Peyer's patch (tissue), 4 donors: Measurements from ENCODE around the gene BSG.

Source experiments
- POLR2A ChIP-seq, 2 donors: fragments of 450-650 bp; IDR thresholded peaks; one replicate each; pipeline ENCODE4 v1.5.1; 2017; ENCODE audit warnings: antibody characterized with exemption in 2 of 2, mild to moderate bottlenecking in 2 of 2, moderate library complexity in 2 of 2
- TF ChIP-seq, protein P1 (sequence below), 6 experiments: fragments of 450-650 bp in 4 of 6; fragments of 200-600 bp in 2 of 6; sonication (generic) in 1 of 6; IDR thresholded peaks; one replicate each; pipeline ENCODE4 v1.5.1; 2017 to 2019; ENCODE audit warnings: antibody characterized with exemption in 6 of 6, mild to moderate bottlenecking in 3 of 6, moderate library complexity in 1 of 6

DNA sequence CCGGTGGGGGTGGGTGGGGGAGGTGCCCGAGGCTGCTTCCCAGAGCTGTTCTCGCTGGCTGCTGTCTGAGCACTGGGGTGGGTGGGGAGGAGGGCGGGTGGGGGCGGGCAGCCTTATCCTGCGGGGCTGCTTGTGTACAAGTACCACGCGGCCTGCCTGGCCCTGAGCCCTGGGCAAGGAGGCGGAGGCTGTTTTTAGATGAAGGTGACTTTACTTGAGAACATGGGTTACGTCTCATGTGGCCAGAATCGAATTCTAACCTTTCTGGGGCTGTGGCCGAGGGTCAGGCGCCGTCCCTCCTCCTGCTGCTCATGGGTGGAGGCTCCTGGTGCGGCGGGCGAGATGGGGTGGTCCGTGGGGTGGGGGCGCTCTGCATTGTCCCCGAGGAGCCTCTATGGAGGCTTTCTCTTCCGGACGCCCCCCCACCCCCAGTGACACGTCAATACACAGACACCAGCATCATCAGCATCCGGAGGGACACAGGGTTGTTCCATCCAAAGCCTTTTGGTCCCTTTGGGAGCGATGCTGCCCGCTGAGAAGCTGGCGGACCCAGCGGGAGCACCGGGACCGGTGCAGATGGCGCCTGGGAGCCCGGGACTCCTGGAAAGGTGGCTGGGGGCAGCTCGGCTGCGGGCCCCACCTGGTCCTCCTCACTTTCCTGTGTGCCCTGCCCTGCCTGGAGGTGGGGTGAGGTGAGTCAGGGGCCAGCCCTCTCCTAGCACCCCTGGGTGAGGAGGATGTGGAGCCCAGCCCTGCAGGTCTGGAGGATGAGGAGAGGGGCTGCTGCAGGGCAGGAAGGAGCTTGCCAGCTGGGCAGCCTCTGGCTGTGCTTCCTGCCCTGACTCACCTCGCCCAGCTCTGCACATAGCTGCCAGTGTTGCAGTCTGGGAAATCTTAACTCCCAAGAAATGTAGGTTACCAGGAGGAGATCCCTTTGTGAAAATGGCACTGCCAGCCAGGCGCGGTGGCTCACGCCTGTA, 3.4 kb downstream of the BSG start:
- TF ChIP-seq POLR2A (IDR thresholded peaks at IDR 0.05), result no peak
- TF ChIP-seq, protein P1, sequence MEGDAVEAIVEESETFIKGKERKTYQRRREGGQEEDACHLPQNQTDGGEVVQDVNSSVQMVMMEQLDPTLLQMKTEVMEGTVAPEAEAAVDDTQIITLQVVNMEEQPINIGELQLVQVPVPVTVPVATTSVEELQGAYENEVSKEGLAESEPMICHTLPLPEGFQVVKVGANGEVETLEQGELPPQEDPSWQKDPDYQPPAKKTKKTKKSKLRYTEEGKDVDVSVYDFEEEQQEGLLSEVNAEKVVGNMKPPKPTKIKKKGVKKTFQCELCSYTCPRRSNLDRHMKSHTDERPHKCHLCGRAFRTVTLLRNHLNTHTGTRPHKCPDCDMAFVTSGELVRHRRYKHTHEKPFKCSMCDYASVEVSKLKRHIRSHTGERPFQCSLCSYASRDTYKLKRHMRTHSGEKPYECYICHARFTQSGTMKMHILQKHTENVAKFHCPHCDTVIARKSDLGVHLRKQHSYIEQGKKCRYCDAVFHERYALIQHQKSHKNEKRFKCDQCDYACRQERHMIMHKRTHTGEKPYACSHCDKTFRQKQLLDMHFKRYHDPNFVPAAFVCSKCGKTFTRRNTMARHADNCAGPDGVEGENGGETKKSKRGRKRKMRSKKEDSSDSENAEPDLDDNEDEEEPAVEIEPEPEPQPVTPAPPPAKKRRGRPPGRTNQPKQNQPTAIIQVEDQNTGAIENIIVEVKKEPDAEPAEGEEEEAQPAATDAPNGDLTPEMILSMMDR (IDR thresholded peaks at IDR 0.05), result no peak
